ENCODE measurements around the gene TFAP2A. TPM values are rescaled to one million over a fixed set of nuclear protein-coding genes. Genes with fewer than 3 reads are reported as not detected.

The TFAP2A gene
- total RNA-seq, 4 donors from 2014 or later, result 0.31 to 4.6 (median 0.42) TPM; not detected in 1

DNA sequence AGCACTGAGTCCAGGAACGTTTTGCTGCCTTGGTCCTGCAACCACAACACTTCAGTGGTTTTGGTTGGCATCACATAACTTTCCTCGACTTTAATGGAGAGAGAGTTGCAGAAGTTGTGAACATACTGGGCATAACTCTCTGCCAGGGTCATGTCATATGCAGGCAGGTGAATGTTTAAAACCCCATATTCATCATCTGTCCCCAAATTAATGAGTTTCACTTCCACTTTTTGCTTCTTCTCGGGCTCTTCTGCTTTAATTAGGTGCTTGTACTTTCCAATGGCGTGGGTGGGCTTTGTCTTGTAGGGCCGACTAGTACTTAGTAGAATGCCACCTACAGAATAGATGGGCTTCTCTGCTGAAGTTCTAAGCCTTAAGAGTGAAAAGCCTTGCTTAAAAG is 45.2 kb upstream of the TFAP2A start:
- WGBS, 2 donors (ENCODE audit: low coverage in 1 of 2), result 73% methylated on average over 4 of the region's 5 CpGs; no CpG with 5 or more reads in 1 of the 2 donors
- TF ChIP-seq POLR2AphosphoS5 (IDR thresholded peaks at IDR 0.05), result no peak
- TF ChIP-seq EP300 (IDR thresholded peaks at IDR 0.05), result no peak
- TF ChIP-seq, protein P1, sequence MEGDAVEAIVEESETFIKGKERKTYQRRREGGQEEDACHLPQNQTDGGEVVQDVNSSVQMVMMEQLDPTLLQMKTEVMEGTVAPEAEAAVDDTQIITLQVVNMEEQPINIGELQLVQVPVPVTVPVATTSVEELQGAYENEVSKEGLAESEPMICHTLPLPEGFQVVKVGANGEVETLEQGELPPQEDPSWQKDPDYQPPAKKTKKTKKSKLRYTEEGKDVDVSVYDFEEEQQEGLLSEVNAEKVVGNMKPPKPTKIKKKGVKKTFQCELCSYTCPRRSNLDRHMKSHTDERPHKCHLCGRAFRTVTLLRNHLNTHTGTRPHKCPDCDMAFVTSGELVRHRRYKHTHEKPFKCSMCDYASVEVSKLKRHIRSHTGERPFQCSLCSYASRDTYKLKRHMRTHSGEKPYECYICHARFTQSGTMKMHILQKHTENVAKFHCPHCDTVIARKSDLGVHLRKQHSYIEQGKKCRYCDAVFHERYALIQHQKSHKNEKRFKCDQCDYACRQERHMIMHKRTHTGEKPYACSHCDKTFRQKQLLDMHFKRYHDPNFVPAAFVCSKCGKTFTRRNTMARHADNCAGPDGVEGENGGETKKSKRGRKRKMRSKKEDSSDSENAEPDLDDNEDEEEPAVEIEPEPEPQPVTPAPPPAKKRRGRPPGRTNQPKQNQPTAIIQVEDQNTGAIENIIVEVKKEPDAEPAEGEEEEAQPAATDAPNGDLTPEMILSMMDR (IDR thresholded peaks at IDR 0.05), result no peak
- no peak for TF ChIP-seq POLR2A (IDR thresholded peaks at IDR 0.05)
- Histone ChIP-seq H3K27ac (no peak overlapping the region), H3K4me3 (no peak overlapping the region), H3K36me3 (no peaks in the 10 kb centered on the region), H3K27me3 (peaks cover 22% of the 10 kb centered on the region), H3K9me3 (no peaks in the 10 kb centered on the region), H3K4me1 (no peaks in the 10 kb centered on the region)
- no peak for ATAC-seq

GRCh38 chr6:10458287-10458686 is 43.4 kb upstream of the TFAP2A start:
- WGBS, 2 donors (ENCODE audit: low coverage in 1 of 2), result no CpG with 5 or more reads among the region's 1 CpG

GRCh38 chr6:10453596-10453995 is 38.7 kb upstream of the TFAP2A start:
- H3K4me1 ChIP-seq, result no peaks in the 10 kb centered on the region
- no peak overlapping the region for H3K27ac ChIP-seq
- H3K4me3 ChIP-seq, result no peak overlapping the region
- no peaks in the 10 kb centered on the region for H3K36me3 ChIP-seq
- no peak for ATAC-seq
- no peaks in the 10 kb centered on the region for H3K9me3 ChIP-seq
- H3K27me3 ChIP-seq, result peaks cover 25% of the 10 kb centered on the region
- no peak for TF ChIP-seq POLR2AphosphoS5 (IDR thresholded peaks at IDR 0.05)
- TF ChIP-seq, protein P1 (IDR thresholded peaks at IDR 0.05), result no peak
- TF ChIP-seq POLR2A (IDR thresholded peaks at IDR 0.05), result no peak
- no peak for TF ChIP-seq EP300 (IDR thresholded peaks at IDR 0.05)

More at GRCh38 chr6:10458287-10458686, 43.4 kb upstream of the TFAP2A start:
- H3K27me3 ChIP-seq, result peaks cover 13% of the 10 kb centered on the region
- ATAC-seq, result no peak
- no peaks in the 10 kb centered on the region for H3K4me1 ChIP-seq
- H3K27ac ChIP-seq, result no peak overlapping the region
- H3K36me3 ChIP-seq, result no peaks in the 10 kb centered on the region
- no peaks in the 10 kb centered on the region for H3K9me3 ChIP-seq
- H3K4me3 ChIP-seq, result no peak overlapping the region
- TF ChIP-seq POLR2AphosphoS5 (IDR thresholded peaks at IDR 0.05), result no peak
- TF ChIP-seq POLR2A (IDR thresholded peaks at IDR 0.05), result no peak

- no peak for TF ChIP-seq POLR2A (IDR thresholded peaks at IDR 0.05)
- no peak for TF ChIP-seq EP300 (IDR thresholded peaks at IDR 0.05)
- TF ChIP-seq, protein P1 (IDR thresholded peaks at IDR 0.05), result no peak
- TF ChIP-seq POLR2AphosphoS5 (IDR thresholded peaks at IDR 0.05), result no peak
- Histone ChIP-seq H3K9me3 (no peaks in the 10 kb centered on the region), H3K4me3 (no peak overlapping the region), H3K27ac (no peak overlapping the region), H3K36me3 (no peaks in the 10 kb centered on the region), H3K4me1 (no peaks in the 10 kb centered on the region), H3K27me3 (peaks cover 16% of the 10 kb centered on the region)
- ATAC-seq, result no peak
- 37 to 48% methylated on average over 4 to 7 of the region's 11 CpGs for WGBS, 2 donors (ENCODE audit: low coverage in 1 of 2)
These were observed 37.1 kb upstream of the TFAP2A start for GRCh38 chr6:10451828-10452509.

- Histone ChIP-seq H3K4me1 (no peaks in the 10 kb centered on the region), H3K27ac (no peak overlapping the region), H3K9me3 (no peaks in the 10 kb centered on the region), H3K27me3 (peaks cover 15% of the 10 kb centered on the region), H3K36me3 (no peaks in the 10 kb centered on the region), H3K4me3 (no peak overlapping the region)
- ATAC-seq, result no peak
- 42 to 68% methylated on average over 5 to 6 of the region's 6 CpGs for WGBS, 2 donors (ENCODE audit: low coverage in 1 of 2)
- TF ChIP-seq POLR2AphosphoS5 (IDR thresholded peaks at IDR 0.05) (no peak), EP300 (IDR thresholded peaks at IDR 0.05) (no peak), POLR2A (IDR thresholded peaks at IDR 0.05) (no peak)
- TF ChIP-seq, protein P1 (IDR thresholded peaks at IDR 0.05), result no peak
These were observed 36.5 kb upstream of the TFAP2A start for GRCh38 chr6:10451394-10451793.
